GM19099 (cell line): ENCODE measurements around the gene ARMH1.

Experiments used
- POLR2A ChIP-seq: IDR thresholded peaks from 3 replicates; pipeline ENCODE4 v1.6.1; 2011; ENCODE audit warnings: low read depth; ENCODE audit not compliant: insufficient read length; ENCODE audit errors: extremely low read depth

The ARMH1 gene

GRCh38 chr1:44674113-44675000, at the start of gene ARMH1, which contains the start of gene TMEM53:
TSS of gene ARMH1 (plus strand) at chr1:44674714. CDS start at chr1:44689698, 14,984 bp downstream.
TSS of gene TMEM53 (minus strand) at chr1:44674481. CDS start at chr1:44674391, 90 bp downstream.
- peak; percentile 77 for TF ChIP-seq POLR2A

- no peak for TF ChIP-seq POLR2A
Measured at GRCh38 chr1:44625348-44625747, 49.2 kb upstream of the ARMH1 start.

DNA sequence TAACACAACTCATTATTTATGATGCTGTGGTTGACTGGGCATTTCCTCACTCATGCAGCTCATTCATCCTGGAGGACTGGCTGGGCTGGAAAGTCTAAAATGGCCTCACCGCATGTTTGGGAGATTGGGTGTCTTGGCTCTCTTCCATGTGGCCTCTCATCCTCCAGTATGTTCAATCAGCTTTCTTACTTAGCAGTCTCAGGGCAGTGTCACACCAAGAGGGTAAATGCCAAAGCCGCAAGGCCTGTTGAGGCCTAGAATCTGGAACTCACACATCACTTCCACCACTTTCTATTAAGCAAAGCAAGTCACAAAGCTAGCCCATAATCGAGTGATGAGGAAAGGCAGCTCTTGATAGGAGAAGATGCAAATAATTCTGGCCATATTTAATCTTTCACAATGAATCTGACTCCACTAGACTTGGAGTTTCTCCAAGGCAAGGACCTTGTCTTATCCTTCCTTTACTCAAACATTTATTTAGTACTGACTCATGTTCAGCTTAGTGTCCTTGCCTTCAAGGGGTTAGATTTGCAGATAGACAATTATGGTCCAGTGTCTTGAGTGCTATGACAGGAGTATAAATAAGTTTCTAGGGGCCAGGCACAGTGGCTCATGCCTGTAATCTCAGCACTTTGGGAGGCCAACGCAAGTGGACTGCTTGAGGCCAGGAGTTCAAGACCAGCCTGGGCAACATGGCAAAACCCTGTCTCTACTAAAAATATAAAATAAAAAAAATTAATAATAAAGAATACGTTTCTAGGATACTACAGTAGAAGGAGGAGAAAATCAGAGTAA, 45.4 kb upstream of the ARMH1 start:
- TF ChIP-seq POLR2A, result no peak

DNA sequence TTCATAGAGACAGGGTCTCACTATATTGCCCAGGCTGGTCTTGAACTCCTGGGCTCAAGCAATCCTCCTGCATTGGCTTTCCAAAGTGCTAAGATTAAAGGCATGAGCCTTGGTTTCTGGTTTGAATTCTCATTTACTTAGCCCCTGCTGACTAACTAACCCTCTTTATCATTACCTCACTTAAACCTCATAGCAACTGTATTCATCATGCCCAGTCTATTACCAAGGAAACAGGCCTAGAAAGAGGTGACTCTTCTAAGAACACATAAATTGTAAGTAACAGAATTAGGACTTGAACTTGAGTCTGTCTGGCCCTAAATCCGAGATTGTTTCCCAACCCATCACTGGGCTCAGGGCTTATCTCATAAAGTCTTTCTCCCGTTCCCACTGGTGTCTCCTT, 44.4 kb upstream of the ARMH1 start:
- TF ChIP-seq POLR2A, result no peak

DNA sequence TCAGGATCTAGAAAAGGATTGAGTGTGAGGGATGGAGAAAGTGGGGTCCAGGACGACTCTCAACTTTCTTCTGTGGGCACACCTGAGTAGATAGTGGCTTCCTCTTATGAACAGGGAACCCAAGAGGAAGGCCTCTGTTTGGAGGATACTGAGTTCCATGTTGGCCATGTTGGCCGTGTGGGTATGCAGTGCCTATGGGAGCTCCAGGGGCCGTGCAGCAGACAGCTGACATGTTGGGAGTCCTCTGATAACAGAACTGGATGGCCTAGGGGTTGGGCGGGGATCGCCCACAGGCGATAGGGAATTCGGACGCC, 43.2 kb upstream of the ARMH1 start:
- TF ChIP-seq POLR2A, result no peak

- TF ChIP-seq POLR2A, result peak; percentile 97
Measured at GRCh38 chr1:44631647-44632539, 42.6 kb upstream of the ARMH1 start.

GRCh38 chr1:44632598-44632997, 41.9 kb upstream of the ARMH1 start:
- no peak for TF ChIP-seq POLR2A

DNA sequence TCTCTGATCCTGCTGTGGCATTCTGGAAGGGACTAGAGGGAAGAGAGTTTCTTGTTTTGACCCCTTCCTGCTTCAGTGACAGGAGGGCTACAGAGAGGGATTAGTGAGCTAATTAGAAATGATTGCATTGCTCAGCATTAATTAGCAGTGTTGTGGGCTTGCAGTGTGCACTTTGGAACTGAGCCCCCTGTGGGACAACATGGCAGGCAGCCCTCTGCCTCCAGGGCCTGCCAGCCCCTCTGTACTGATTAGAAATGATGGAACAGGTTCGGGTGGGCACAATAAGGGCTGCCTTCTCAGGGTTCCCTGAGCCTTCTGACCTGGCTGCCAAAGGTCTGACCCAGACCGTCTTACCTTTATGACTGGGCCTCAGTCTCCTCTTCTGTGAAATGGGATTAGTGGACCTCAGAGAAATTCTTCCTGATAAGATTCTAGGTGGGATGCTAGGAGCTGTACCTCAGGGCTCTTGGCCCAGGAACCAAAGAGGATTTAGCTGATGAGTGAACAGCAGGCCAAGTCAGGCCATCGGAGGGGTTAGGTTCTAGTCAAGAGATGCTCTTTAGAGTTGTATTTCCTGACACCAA, 39.8 kb upstream of the ARMH1 start:
- no peak for TF ChIP-seq POLR2A

- TF ChIP-seq POLR2A, result no peak
Measured at GRCh38 chr1:44635439-44635838, 39.1 kb upstream of the ARMH1 start.

DNA sequence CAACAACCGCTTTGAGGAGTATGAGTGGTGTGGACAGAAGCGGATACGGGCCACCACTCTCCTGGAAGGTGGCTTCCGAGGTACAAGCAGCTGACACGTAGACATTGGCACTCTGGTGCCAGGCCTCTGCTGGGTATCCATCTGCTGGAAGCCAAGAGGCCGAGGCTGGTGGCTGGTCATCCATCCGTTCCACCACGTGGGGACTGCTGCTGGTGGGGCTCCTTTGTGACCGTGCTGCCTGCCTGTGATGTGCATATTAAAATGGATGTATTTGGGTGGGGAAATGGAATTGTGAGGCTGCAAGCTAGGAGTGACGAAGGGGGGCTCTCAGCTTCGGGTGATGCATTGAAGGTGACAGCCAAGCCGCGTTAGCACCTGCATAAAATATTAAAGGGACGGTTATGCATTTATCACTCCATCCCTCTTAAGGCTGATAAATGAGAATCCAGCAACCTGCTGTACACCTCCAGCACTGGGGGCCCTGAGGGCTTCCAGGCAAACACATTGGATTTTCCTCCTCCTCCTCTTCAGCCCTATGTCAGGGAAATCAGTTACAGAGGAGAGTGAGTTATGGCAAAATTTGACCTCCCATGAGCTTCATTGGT, 38.3 kb upstream of the ARMH1 start:
- TF ChIP-seq POLR2A, result no peak

DNA sequence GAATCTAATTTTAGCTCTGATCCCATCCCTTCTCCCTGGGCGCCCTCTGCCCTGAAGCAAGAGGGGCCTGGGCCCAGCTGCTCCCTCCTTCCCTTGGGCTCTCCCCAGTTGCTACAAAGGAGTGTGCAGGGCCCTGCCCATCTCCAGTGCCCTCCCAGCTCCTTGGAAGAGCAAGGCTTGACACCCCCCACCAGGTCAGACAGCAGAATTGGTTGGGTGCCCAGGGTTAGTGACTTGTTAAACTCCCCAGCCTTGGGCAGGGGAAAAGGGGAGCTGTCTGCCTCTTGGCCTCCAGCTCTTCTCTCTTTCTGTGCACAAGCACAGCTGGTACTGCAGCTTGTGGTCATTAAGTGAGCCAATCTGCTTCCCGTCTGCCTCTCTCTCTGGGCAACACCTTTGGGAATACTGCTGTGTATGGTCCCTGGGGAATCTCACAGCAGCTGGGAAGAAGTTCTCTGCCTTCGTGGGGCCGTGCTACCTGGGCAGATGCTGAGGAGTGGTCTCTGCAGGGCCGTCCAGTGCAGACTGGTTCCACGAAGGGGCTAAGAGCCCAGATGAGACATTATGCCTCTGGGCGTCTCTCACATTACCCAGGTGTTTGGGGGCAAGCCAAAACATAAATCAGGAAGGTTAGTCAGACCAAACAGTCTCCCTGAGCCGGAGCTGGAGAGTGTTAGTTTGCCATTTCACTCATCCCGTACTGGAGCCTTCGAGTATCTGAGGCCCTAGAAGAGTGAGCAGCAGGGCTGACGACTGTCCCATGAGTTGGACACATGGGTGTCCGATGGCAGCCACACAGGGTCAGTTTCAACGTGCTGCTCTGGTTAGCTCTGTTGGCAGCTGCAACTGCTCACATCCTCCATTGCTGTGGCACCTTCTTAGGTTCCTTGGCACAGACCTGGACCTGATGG, 37.6 kb upstream of the ARMH1 start:
- TF ChIP-seq POLR2A, result no peak

DNA sequence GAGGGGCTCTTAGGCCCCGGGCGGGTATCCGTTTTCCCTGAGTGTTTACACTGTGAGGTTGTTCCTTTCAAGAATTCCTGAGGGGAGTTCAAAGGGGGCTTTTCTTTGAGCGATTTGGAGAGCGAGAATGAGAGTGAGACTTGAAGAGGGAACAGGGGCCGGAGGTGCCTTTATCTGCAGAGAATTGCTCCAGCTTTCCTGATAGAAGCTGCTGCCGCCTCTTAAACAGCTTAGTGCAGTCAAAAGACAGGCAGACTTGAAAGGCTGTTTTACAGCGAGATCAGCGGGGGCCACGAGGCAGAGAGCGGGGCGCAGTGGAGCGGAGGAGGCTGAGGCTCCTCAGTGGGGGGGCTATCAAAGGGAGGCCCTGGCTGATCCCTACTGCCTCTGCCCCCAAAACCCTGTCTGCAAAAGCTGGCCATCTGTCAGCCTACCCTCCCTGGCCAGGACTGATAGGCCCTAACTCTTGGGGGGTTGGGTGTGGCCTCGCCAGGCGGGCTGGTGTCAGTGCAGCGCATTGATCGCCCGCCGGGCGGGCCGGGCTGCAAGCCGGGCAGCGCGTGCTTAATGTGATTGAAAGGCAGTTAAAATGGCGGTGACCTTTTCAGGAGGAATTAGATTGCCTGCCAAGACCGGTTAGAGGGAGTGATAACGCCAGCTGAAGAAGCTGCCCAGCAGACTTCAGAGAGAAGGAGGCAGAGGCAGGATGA, 36.7 kb upstream of the ARMH1 start:
- no peak for TF ChIP-seq POLR2A
